ENCODE measurements around the gene GREM2.

Gene GREM2

DNA sequence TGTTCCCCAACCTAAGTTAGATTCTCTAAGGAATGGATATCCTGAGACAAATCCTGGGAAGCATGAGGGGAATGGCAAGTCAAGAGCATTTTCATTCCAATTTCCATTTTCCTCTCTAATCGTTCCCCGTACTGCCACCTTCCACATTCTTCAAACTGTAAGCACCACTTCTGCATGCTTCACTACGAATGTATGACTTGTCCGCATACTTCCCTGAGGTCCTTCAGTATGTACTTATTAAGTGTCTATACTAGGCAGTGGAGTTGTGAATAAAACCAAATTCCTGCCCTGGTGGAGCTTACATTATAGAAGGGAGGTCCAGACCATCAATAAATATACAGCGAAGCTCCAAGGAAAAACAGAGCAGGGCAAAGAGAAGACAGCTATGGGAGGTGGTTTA, 154.8 kb downstream of the GREM2 start:
- DNase-seq (ENCODE audit: low read depth in 2 of 2) = no peak

DNA sequence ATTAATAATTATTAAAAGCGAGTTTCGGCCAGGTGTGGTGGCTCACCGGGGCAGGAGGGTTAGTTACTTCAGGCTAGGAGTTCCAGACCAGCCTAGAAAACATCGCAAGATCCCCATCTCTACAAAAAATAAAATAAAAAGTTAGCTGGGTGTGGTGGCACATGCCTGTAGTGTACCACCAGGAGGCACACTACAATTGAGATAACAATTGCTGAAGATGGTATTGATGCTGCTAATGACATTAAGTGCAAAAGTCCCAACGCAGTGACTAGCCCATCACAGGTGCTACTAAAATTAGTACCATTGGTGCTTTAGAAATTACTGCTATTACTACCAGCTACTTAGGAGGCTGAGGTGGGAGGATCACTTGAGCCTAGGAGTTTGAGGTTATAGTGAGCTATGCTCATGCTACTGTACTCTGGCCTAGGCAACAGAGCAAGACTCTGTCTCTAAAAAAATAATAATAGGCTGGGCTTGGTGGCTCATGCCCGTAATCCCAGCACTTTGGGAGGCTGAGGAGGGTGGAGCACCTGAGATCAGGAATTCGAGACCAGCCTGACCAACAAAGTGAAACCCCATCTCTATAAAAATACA, 156.6 kb downstream of the GREM2 start:
- no peak for DNase-seq (ENCODE audit: low read depth in 2 of 2)

DNA sequence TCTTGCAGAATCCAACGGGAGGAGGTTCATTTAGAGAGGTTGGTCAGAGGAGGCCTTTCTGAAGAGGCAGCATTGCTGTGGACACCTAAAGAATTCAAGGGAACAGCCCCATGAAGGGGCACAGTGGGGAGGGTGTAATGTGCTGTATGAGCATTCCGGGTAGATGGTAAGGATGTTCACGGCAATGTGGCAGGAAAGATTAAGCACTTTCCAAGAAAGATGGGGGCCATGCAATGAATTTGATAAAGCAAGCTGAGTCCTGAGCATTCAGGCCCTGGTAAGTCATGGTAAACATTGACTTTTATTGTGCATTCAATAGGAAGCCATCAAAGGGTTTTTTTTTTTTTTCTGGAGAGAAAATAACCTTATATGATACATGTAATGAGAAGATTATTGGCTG, 166.6 kb downstream of the GREM2 start:
- DNase-seq (ENCODE audit: low read depth in 2 of 2) = no peak

DNA sequence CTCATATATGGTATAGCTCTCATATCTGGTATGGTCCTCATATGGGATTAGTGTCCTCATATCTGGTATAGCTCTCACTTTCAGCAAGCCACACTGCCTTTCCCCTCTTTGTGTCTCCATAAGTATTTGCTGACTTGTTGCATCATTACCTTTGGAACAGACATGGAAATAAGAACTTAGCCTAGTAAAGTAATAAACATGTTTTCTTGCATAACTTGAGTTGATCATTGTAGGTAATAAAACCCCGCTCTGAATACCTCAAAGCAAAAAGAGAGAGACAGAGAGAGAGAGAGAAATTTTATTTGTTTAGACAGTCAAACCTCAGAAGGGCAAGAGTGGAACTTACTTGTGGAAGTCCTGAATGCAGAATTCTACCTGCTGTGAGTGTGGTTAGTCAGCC, 170.3 kb downstream of the GREM2 start:
- no peak for DNase-seq (ENCODE audit: low read depth in 2 of 2)
